GM19397 (cell line): Measurements from ENCODE around the gene RAB3C.
"Not testable (repeated sequence)": the region's sequence is repeated elsewhere in the genome, so short reads cannot be mapped to it uniquely, and the experiment has no call there.

Experiments used
- ATAC-seq: cut with Tn5 transposase; IDR thresholded peaks from one replicate; pipeline ENCODE4 v1.9.1; 2021; ENCODE audit warnings: mild to moderate bottlenecking, moderate library complexity; ENCODE audit not compliant: unreplicated experiment

RAB3C gene, protein sequence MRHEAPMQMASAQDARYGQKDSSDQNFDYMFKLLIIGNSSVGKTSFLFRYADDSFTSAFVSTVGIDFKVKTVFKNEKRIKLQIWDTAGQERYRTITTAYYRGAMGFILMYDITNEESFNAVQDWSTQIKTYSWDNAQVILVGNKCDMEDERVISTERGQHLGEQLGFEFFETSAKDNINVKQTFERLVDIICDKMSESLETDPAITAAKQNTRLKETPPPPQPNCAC

GRCh38 chr5:58582803-58583491 is at the start of gene RAB3C:
RAB3C (plus strand) TSS chr5:58583075; CDS start chr5:58583209, 134 bp downstream.
- ATAC-seq: peak; percentile 100

GRCh38 chr5:58541935-58542334 is 40.9 kb upstream of the RAB3C start:
- not testable (repeated sequence) for ATAC-seq

GRCh38 chr5:58542709-58543108 is 40.2 kb upstream of the RAB3C start:
- no peak for ATAC-seq

GRCh38 chr5:58543723-58544122 is 39.2 kb upstream of the RAB3C start:
- no peak for ATAC-seq

DNA sequence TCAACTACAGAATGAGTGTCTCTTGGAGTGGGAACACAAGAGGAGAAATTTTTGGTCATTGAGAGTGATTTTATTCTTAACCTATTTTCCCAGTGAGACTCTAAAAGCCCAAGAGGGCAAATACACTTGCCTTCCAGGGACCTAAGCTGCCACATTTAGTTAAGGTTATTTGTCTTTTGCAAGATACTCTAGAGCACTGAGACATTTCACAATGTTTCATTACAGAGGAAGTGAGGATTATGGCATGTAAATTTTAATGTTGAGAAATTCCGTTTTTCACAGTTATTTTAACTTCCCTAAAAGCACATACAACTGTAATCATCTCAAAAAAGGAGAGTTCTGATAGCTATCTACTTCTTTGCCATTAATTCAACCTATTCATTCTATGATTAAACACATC is 38.7 kb upstream of the RAB3C start:
- ATAC-seq: no peak

GRCh38 chr5:58544926-58545325 is 37.9 kb upstream of the RAB3C start:
- ATAC-seq: no peak

- ATAC-seq: peak; percentile 84
These were observed 37.0 kb upstream of the RAB3C start for GRCh38 chr5:58545912-58546311.

GRCh38 chr5:58548068-58548467 is 34.8 kb upstream of the RAB3C start:
- no peak for ATAC-seq

DNA sequence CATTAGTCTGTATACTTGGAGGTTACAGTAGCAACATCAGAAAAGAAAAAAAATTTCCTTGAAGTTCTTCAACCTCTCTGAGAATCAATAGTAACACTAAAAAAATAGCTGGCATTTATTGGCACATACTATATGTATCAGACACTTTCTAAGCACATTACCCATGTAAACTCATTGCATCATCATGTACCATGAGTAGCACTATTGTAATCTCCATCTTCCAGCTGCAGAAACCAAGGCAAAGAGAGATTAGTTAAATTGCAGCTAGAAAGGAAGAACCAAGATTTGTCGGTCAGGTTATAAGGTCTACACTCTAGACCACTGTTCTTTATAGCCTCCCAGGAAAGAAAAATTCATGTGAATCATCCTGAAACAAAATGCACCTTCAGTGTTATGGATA is 31.4 kb upstream of the RAB3C start:
- ATAC-seq: no peak

GRCh38 chr5:58557665-58558338 is 25.1 kb upstream of the RAB3C start:
- ATAC-seq: not testable (repeated sequence)

DNA sequence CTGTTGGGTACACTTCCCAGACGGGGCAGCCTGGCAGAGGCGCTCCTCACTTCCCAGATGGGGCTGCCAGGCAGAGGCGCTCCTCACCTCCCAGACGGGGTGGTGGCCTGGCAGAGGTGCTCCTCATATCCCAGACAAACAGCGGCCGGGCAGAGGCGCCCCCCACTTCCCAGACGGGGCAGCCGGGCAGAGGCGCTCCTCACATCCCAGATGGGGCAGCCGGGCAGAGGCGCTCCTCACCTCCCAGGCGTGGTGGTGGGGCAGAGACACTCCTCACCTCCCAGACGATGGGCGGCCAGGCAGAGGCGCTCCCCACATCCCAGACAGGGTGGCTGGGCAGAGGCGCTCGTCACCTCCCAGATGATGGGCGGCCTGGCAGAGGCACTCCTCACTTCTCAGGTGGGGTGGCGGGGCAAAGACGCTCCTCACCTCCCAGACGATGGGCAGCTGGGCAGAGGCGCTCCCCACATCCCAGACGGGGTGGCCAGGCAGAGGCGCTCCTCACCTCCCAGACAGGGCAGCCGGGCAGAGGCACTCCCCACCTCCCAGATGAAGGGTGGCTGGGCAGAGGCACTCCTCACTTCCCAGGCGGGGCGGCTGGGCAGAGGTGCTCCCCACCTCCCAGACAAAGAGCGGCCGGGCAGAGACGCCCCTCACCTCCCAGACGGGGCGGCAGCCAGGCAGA is 19.7 kb upstream of the RAB3C start:
- not testable (repeated sequence) for ATAC-seq

DNA sequence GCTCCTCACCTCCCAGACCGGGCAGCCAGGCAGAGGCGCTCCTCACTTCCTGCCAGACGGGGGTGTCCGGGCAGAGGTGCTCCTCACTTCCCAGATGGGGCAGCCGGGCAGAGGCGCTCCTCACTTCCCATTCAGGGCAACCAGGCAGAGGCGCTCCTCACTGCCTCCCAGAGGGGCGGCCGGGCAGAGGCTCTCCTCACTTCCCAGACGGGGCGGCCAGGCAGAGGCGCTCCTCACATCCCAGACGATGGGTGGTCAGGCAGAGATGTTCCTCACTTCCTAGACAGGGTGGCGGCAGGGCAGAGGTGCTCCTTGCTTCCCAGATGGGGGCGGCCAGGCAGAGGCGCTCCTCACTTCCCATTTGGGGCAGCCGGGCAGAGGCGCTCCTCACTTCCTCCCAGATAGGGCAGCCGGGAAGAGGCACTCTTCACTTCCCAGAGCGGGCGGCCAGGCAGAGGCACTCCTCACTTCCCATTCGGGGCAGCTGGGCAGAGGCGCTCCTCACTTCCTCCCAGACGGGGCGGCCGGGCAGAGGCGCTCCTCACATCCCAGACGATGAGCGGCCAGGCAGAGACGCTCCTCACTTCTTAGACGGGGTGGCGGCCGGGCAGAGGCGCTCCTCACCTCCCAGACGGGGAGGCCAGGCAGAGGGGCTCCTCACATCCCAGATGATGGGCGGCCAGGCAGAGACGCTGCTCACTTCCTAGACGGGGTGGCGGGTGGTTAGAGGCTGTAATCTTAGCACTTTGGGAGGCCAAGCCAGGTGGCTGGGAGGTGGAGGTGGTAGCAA is 18.6 kb upstream of the RAB3C start:
- ATAC-seq: not testable (repeated sequence)

DNA sequence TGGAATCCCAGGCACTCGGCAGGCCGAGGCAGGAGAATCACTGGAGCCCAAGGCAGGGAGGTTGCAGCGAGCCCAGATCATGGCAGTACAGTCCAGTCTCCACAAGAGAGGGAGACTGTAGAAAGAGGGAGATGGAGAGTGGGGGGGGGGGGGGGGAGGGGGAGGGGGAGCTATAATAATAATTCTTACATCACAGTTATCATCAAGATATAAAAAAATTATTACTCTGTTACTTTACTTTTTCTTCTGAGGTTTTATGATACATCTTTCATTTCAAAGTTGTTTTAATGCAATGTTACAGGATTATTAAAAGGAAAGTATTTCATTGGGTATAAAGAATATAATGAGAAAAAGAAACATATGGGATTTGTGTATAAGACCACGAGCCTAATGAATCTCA is 17.8 kb upstream of the RAB3C start:
- ATAC-seq: no peak

GRCh38 chr5:58571501-58571900 is 11.4 kb upstream of the RAB3C start:
- no peak for ATAC-seq

- ATAC-seq: not testable (repeated sequence)
These were observed 9.9 kb upstream of the RAB3C start for GRCh38 chr5:58572973-58573372.

DNA sequence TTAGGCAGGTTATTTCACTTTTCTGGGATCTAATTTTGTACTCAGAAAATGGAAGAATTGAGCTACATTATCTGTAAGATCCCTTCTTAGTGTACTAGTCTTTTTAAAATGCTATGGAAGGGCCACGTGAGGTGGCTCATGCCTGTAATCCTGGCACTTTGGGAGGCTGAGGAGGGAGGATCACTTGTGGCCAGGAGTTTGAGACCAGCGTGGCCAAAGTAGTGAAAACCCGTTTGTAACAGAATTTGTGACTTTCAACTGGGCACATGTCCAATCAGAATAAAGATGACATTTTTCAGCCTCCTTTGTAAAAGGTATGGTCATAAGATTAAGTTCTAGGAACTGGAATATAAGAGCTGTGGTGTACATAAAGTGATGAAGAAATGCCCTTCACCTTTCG is 3.1 kb upstream of the RAB3C start:
- no peak for ATAC-seq

DNA sequence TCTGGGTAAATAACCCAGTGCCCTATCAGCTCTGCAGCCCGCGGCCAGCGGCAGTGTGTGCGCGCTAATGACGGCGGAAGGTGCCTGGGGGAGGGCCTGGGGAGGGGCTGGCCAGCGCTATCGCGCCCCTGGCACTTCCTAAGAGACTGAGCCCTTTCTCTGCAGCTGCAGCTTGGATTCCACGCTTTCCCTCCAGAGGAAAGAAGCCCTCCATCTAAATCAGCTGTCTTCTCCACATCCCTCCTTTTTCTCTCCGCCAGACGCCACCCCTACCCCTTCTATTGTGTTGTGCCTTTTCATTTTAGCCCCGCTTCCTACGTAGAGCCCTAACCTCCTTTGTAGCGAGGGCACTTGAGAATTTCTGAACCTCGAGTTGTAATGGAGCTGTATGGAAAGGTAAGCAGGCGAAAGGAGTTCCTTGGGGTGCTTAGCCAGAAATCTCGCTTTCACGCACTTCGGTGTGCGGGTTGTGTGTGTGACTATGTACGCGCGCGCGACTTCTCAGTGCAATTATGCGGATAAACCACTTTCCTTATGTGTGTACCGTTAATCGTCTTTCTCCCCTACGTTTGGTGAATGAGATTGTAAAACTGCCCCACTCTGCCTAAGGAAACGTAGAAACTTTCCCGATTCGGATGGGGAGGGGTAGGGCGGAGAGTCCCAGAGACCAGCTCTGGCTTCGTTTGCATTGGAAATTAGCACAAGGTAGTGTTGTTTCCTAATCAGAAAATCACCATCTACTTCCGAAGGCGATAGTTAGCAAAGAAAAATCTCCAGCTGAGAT is 664 bp upstream of the RAB3C start:
- peak; percentile 25 for ATAC-seq

DNA sequence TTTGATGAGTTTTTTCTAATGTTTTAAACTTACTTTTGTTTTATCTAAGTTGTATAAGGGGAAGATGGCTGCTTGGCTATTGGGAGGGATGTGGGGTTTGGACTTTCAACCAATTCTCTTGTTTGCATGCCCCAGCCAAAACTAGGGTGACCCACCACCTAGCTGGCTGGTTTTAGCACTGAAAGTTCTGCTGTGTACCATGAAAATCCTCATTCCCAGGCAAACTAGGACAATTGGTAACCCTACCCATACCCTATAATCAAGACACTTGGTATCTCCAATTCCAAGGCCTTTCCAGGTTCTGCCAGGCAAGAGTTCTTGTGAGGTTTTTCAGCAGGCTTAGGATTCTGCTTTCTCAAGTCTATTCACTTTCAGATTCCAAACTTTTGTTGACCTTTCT is 13.1 kb downstream of the RAB3C start:
- ATAC-seq: no peak

GRCh38 chr5:58598440-58598839 is 15.6 kb downstream of the RAB3C start:
- ATAC-seq: no peak

GRCh38 chr5:58599217-58599616 is 16.3 kb downstream of the RAB3C start:
- ATAC-seq: no peak
